ENCODE results near the gene OSGEPL1.

GRCh38 chr2:189783927-189784867 is 21.6 kb upstream of the OSGEPL1 start, which contains the start of the genes ORMDL1 and PMS1:
- TF ChIP-seq CTCF (conservative IDR thresholded peaks at IDR 0.05; ENCODE audit: low read depth, low read length) (no peak), EZH2 (IDR thresholded peaks at IDR 0.05; ENCODE audit: low read length, unreplicated experiment) (no peak)

Data from PC-3 (cell line).